ENCODE measurements around the gene SRGAP2C. TPM values are rescaled to one million over a fixed set of nuclear protein-coding genes. Genes with fewer than 3 reads are reported as not detected.
"Not testable (repeated sequence)": the region's sequence is repeated elsewhere in the genome, so short reads cannot be mapped to it uniquely, and the experiment has no call there.

SRGAP2C gene
- total RNA-seq, 2 experiments from 2014 or later = 28.9 to 32.2 TPM

DNA sequence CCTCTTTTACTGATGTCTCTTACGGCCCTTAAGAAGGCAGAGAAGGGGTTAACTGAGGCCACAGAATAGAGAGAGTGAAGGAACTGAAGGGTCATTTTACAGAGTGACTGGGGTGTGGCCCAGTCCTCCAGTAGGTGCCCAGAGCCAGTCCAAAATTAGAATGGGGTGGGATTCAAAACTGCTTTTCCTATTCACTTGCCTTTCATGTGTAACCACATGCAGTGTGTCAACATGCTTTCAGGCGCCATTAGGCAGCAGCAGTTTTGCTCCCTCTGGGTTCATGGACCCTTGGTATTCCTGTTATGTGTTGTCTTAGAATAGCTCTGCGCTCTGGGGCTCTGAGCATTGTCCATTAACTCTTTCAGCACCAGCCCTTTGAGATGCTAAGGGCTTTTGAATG is 123.0 kb downstream of the SRGAP2C start:
- ATAC-seq; CTCF ChIA-PET; H3K27ac Mint-ChIP-seq; H3K4me3 Mint-ChIP-seq; H3K27me3 Mint-ChIP-seq (ENCODE audit: low read depth); H3K4me1 Mint-ChIP-seq (ENCODE audit: low read depth); DNase-seq; H3K36me3 Mint-ChIP-seq (ENCODE audit: low read depth); H3K9me3 Mint-ChIP-seq (ENCODE audit: insufficient read depth); POLR2A ChIA-PET: not testable (repeated sequence)

DNA sequence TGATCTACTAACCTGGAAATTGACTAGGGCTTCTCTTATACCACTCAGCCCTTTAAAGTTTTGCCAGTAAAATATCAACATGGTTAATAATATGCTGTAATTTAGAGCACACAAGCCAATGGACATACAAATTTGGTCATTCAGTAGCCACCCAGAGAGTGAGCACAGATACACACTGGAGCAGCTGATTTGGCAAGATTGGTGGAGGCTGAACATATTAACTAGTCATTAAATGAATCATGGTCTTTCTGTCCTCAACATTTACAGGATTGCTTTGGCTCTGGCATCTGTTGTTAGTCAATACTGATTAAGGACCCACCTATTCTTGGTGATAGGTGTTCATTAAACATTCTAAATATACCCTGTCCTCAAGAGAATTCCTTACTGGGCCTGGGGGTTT is 130.7 kb downstream of the SRGAP2C start:
- not testable (repeated sequence) for H3K4me1 Mint-ChIP-seq (ENCODE audit: low read depth)

DNA sequence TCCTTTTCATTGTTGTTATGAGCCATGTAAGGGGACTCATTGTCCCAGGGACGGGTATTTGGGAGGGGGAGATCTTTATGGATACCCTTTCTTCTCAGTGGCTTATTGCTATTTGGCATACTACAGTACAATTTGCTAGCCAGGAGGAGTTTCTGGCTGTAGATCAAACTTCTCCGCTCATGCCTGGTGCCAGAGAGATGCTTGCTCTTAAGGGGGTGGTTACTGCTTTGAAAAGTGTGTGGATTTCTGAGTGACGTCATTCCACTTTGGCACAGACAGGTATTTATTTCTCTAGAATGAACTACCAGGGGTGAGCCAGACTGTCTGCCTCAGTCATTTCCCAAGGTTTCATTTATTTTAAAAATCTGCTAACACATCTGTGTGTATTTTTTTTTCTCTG is 131.3 kb downstream of the SRGAP2C start:
- DNase-seq; H3K27ac Mint-ChIP-seq; H3K36me3 Mint-ChIP-seq (ENCODE audit: low read depth); H3K4me1 Mint-ChIP-seq (ENCODE audit: low read depth); CTCF ChIA-PET; POLR2A ChIA-PET; H3K9me3 Mint-ChIP-seq (ENCODE audit: insufficient read depth); H3K4me3 Mint-ChIP-seq; H3K27me3 Mint-ChIP-seq (ENCODE audit: low read depth); ATAC-seq: not testable (repeated sequence)

More for the DNA sequence above, 130.7 kb downstream of the SRGAP2C start:
- DNase-seq; H3K4me3 Mint-ChIP-seq; POLR2A ChIA-PET; H3K27ac Mint-ChIP-seq; CTCF ChIA-PET; H3K9me3 Mint-ChIP-seq (ENCODE audit: insufficient read depth); ATAC-seq; H3K27me3 Mint-ChIP-seq (ENCODE audit: low read depth); H3K36me3 Mint-ChIP-seq (ENCODE audit: low read depth): not testable (repeated sequence)

DNA sequence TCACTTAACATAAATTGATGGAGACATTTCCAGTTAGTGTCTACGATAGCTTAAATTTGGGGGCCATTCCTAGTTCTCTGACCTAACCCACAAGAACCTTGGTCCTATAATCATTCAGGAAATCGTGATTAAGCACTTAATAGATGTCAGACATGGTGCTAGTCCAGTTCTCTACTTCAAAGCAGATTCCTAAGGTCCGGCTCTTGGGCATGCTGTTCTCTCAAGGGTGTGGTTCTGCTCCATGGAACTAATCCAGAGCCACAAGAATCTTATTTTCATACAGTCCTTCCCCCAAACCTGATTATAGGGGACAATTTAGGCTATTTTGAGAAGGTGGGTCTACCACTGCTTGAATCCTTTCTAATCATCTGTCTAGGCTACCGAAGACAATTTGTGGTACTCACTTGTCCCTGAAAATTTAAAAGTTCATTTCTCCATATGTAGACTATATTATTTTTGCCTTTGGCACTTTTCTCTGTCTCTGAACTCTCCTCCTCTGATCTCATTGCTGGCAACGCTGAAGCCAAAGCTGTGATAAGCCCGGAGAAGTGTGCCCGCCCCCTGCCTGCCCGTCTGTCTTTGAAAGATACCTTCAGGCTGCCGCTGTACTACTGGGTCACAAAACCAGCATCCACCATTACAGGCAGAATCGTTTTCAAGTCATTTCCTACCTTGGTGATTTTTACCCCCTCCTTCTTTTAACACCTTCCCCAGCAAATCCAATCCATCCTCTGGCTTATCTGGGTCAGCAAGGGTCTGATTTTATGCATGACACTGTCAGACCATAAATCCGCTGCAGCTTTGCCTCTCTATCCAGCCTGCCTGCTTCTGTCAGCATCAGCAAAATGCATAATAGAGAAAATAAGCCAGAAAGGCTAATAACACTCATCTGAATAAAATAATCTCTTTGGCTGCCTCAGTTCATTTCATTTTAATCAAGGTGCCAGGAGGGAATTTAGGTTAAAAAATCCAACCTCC is 133.0 kb downstream of the SRGAP2C start:
- ATAC-seq; H3K27ac Mint-ChIP-seq; H3K36me3 Mint-ChIP-seq (ENCODE audit: low read depth); POLR2A ChIA-PET; H3K27me3 Mint-ChIP-seq (ENCODE audit: low read depth); H3K9me3 Mint-ChIP-seq (ENCODE audit: insufficient read depth); H3K4me1 Mint-ChIP-seq (ENCODE audit: low read depth); DNase-seq; H3K4me3 Mint-ChIP-seq; CTCF ChIA-PET: not testable (repeated sequence)

DNA sequence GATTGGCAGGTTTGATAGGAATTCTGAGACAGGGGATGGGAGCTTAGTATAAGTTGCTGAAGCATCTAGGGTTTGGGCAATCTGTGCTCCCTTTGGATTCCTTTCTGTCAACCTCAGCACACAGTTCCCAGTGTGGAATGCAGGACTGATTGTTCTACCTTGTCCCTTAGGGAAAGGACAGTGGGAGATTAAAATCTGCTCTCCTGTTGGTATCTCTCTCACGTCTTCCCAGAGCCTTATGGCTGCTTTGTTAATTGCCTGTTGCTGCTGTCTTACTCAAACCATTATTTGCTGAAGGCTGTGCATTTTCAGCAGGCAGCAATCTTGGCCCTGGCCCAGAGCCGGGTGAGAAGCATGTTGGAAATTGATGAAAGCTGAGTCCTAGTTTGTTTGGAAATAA is 133.9 kb downstream of the SRGAP2C start:
- not testable (repeated sequence) for H3K4me1 Mint-ChIP-seq (ENCODE audit: low read depth); H3K9me3 Mint-ChIP-seq (ENCODE audit: insufficient read depth); H3K36me3 Mint-ChIP-seq (ENCODE audit: low read depth)

DNA sequence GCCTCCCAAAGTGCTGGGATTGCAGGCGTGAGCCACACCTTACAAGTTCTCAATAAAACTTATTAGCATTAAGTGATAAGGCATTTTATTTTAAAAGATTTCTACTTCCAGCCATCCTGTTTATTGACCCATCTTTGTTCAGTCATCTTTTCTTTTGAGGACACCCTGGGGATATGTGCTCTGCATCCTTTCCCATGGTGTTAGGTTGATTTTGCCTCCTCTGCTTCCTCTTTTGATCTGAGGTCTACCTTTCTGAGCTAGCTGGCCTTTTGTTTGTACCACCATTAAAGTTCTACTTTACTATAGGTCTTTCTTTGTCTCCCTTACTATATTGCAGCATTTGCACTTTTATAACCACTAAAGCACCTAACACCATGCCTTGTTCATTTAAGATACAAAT is 136.9 kb downstream of the SRGAP2C start:
- H3K27me3 Mint-ChIP-seq (ENCODE audit: low read depth); DNase-seq; POLR2A ChIA-PET; H3K27ac Mint-ChIP-seq; H3K4me1 Mint-ChIP-seq (ENCODE audit: low read depth); H3K4me3 Mint-ChIP-seq; H3K36me3 Mint-ChIP-seq (ENCODE audit: low read depth); ATAC-seq; CTCF ChIA-PET; H3K9me3 Mint-ChIP-seq (ENCODE audit: insufficient read depth): not testable (repeated sequence)

More for the DNA sequence above, 133.9 kb downstream of the SRGAP2C start:
- ATAC-seq; POLR2A ChIA-PET; DNase-seq; H3K27me3 Mint-ChIP-seq (ENCODE audit: low read depth); H3K27ac Mint-ChIP-seq; H3K4me3 Mint-ChIP-seq; CTCF ChIA-PET: not testable (repeated sequence)

DNA sequence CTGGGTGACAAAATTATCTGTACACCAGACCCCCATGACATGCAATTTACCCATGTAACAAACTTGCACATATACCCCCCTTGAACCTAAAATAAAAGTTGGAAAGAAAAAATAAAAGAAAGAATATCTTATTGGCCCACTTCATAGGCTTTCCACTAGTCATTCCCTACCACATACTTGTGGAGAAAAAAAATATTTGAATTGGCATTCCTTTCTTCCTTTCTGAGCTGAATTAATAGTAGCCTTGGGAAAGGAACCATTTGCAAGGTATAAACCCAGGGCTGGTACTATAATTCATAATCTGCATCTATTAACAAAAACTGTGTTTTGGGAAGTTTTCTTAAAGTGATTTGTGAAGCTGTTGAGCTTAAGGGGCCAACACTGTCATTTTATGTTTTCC is 140.0 kb downstream of the SRGAP2C start:
- H3K4me3 Mint-ChIP-seq; POLR2A ChIA-PET; H3K9me3 Mint-ChIP-seq (ENCODE audit: insufficient read depth); CTCF ChIA-PET; H3K27me3 Mint-ChIP-seq (ENCODE audit: low read depth); DNase-seq; H3K36me3 Mint-ChIP-seq (ENCODE audit: low read depth); H3K4me1 Mint-ChIP-seq (ENCODE audit: low read depth); ATAC-seq; H3K27ac Mint-ChIP-seq: not testable (repeated sequence)

DNA sequence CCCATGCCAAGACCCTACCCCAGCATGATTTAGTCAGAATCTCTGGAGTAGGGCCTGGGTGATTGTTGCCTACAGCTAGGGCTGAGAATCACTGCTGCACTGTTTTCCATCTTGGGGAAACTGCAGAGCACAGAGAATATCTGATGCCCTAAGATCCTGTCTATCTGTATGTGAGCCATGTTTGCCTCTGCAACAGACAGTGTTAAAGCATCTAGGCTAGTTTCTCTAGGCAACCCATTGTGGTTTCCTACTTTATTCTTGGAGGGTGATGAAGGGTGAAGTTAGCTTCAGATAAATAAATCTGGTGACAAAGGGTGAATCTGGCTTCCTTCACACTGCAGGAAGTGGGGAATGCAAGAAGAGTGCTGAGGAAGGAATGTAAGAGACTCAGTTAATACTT is 147.4 kb downstream of the SRGAP2C start:
- H3K4me3 Mint-ChIP-seq; DNase-seq; H3K27me3 Mint-ChIP-seq (ENCODE audit: low read depth); H3K9me3 Mint-ChIP-seq (ENCODE audit: insufficient read depth); H3K27ac Mint-ChIP-seq; POLR2A ChIA-PET; CTCF ChIA-PET; H3K4me1 Mint-ChIP-seq (ENCODE audit: low read depth); H3K36me3 Mint-ChIP-seq (ENCODE audit: low read depth): not testable (repeated sequence)
- peak; percentile 71 for ATAC-seq

DNA sequence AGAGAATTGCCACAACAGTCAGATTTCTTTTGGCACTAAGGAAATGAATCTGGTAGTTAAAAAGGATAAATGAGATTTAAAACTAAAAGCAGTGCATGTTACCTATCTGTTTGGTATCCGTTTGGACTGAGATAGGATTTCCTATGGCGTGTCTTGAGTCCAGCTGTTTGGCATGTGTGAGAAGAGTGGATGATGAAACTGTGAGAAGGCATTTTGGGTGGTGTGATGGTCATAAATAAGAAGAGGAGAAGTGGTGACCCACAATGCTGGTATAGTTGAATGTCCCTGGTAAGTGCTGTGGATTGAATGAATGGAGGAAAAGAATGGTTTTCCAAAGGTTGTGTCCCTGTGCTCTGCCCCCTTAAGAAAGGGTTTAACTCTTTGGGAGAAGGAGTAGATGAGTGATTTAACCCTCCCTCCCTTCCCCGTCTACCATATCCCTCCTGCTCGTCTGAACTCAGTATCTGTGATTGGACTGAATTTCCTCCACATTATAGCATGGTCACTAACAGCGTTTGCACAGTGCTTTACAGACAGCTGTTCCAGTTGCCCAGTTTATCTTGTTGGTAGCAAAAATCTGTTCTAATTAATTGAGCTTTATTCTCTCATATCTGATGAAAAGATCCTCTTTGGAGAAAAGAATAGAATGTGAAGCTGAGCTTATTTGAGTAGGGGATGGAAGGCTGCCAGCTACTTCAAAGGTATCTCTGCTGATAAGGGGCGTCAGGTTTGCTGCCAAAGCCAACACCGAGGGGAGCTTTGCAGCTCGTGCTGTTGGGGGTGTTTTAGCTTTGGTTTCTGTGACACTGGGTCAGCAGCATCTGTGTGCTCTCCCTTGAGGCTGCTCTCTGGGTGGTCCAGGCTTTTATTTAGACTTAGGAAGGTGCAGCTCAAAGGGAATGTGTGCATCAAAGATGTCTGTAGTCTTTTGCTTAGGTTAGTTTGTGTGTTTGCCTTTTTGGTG is 148.1 kb downstream of the SRGAP2C start:
- DNase-seq = not testable (repeated sequence)

DNA sequence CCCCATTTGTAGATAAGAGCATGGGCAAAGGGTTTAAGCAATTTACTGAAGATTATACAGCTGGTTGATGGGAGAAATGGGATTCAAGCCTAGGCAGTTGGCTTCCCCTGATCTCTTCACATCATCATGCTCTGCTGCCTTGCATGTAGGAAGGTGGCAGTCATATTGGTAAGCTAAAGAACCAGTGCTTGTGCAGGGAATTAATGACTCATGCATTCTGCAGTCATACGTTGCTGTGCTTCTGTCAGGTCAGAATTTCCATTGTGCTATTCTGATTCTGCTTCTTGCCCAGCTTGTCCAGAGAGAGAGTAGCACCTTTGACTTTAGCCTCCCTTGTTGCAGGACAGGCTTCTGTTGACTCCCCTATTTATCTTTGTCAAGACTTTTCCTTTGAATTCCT is 153.2 kb downstream of the SRGAP2C start:
- POLR2A ChIA-PET; H3K4me1 Mint-ChIP-seq (ENCODE audit: low read depth); H3K4me3 Mint-ChIP-seq; H3K27ac Mint-ChIP-seq; H3K27me3 Mint-ChIP-seq (ENCODE audit: low read depth); DNase-seq; H3K36me3 Mint-ChIP-seq (ENCODE audit: low read depth); H3K9me3 Mint-ChIP-seq (ENCODE audit: insufficient read depth); CTCF ChIA-PET: not testable (repeated sequence)
- ATAC-seq = peak; percentile 72

More for the DNA sequence above, 148.1 kb downstream of the SRGAP2C start:
- H3K4me1 Mint-ChIP-seq (ENCODE audit: low read depth); H3K27me3 Mint-ChIP-seq (ENCODE audit: low read depth); H3K36me3 Mint-ChIP-seq (ENCODE audit: low read depth); CTCF ChIA-PET; H3K4me3 Mint-ChIP-seq; H3K27ac Mint-ChIP-seq; POLR2A ChIA-PET; ATAC-seq; H3K9me3 Mint-ChIP-seq (ENCODE audit: insufficient read depth): not testable (repeated sequence)

DNA sequence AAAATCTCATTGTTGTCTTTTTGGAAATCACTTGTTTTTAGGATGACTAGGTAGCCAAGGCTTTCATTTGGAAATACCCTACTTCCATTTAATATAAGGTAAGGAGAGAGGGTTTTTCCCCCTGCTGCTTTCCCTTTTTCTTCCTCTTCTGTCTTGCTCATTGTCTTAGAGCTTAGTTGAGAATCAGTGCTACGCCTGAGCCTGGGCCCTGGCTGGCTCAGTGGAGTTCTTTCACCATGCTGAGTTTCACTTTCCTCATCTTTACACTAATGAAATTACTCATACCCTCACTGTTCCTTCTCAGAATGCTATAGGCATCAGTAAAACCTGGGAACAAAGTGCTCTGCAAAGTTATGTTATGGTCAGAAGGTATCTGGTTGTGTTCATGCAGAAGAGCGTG is 154.8 kb downstream of the SRGAP2C start:
- H3K27ac Mint-ChIP-seq; H3K27me3 Mint-ChIP-seq (ENCODE audit: low read depth); H3K36me3 Mint-ChIP-seq (ENCODE audit: low read depth); H3K9me3 Mint-ChIP-seq (ENCODE audit: insufficient read depth); DNase-seq; CTCF ChIA-PET; H3K4me1 Mint-ChIP-seq (ENCODE audit: low read depth); POLR2A ChIA-PET; H3K4me3 Mint-ChIP-seq: not testable (repeated sequence)
- peak; percentile 63 for ATAC-seq

DNA sequence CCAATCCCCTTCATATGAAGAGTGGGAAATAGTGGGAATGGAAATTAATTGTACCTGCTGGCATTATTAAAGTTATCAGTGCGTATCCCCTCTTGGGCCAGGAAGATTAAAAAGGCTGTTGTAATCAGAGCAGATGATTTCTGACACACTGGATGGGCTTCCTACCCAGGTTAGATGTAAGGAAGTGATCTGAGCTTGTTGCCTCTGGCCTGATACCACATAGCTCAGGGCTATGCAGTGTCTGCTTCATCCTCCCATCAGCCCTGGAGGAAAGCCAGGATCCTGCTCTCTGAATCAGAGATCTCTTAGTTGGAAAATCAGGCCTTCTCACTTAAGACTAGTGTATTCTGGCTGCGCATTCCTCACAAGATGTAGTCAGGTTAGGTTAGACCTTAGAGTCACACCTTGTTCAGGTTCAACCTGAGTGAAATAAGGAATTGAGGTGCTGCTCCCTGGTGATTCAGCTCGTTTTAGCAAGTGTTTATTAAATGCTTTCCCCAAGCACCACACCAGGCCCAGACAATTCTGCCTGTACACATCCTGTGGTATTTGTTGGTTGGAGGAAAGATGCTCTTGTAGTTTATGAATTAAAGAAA is 158.6 kb downstream of the SRGAP2C start:
- H3K4me3 Mint-ChIP-seq; H3K27ac Mint-ChIP-seq; CTCF ChIA-PET; H3K36me3 Mint-ChIP-seq (ENCODE audit: low read depth); H3K4me1 Mint-ChIP-seq (ENCODE audit: low read depth); H3K9me3 Mint-ChIP-seq (ENCODE audit: insufficient read depth); H3K27me3 Mint-ChIP-seq (ENCODE audit: low read depth); DNase-seq; POLR2A ChIA-PET; ATAC-seq: not testable (repeated sequence)
